MM.1S (cell line): Measurements from ENCODE around the gene MGA.

Experiments
- DNase-seq: peaks from one replicate; pipeline ENCODE4 v3.0.0-alpha.2; 2015
- H2AFZ ChIP-seq: fragments of 300-600 bp; sonication (generic); 2 replicates; pipeline ENCODE4 v1.6.0; 2016; ENCODE audit warnings: antibody characterized with exemption, low read length
- H3F3A ChIP-seq: fragments of 300-600 bp; sonication (generic); 2 replicates; pipeline ENCODE4 v1.6.1; 2016; ENCODE audit warnings: mild to moderate bottlenecking, antibody characterized with exemption, low read length, moderate library complexity, mixed read lengths; ENCODE audit not compliant: insufficient read depth
- H3K27ac ChIP-seq: fragments of 300-600 bp; sonication (generic); 2 replicates; pipeline ENCODE4 v1.5.1; 2016; ENCODE audit warnings: mild to moderate bottlenecking, low read length
- H3K27me3 ChIP-seq: fragments of 300-600 bp; sonication (generic); replicated peaks from 2 replicates; pipeline ENCODE4 v1.6.0; 2016; ENCODE audit warnings: low read length; ENCODE audit not compliant: insufficient read depth
- H3K36me3 ChIP-seq: fragments of 300-600 bp; sonication (generic); replicated peaks from 2 replicates; pipeline ENCODE4 v1.6.1; 2016; ENCODE audit warnings: mild to moderate bottlenecking, low read length, mixed read lengths; ENCODE audit not compliant: insufficient read depth
- H3K4me1 ChIP-seq: fragments of 300-600 bp; sonication (generic); 2 replicates; pipeline ENCODE4 v1.6.1; 2016; ENCODE audit warnings: low read length, mixed read lengths
- H3K4me2 ChIP-seq: fragments of 300-600 bp; sonication (generic); 2 replicates; pipeline ENCODE4 v1.6.0; 2016; ENCODE audit warnings: low read depth, low read length
- H3K4me3 ChIP-seq: fragments of 300-600 bp; sonication (generic); 2 replicates; pipeline ENCODE4 v1.5.1; 2016; ENCODE audit warnings: low read length, mixed read lengths
- H3K79me2 ChIP-seq: fragments of 300-600 bp; sonication (generic); 2 replicates; pipeline ENCODE4 v1.6.1; 2016; ENCODE audit warnings: mixed run types, low read length, mixed read lengths
- H3K9ac ChIP-seq: fragments of 300-600 bp; sonication (generic); 2 replicates; pipeline ENCODE4 v1.6.1; 2016; ENCODE audit warnings: low read length, mixed read lengths
- H3K9me2 ChIP-seq: fragments of 300-600 bp; sonication (generic); replicated peaks from 2 replicates; pipeline ENCODE4 v1.6.1; 2016; ENCODE audit warnings: mild to moderate bottlenecking, low read length, mixed read lengths; ENCODE audit not compliant: insufficient read depth
- H3K9me3 ChIP-seq: fragments of 300-600 bp; sonication (generic); replicated peaks from 2 replicates; pipeline ENCODE4 v1.6.1; 2016; ENCODE audit warnings: mild to moderate bottlenecking, low read length, mixed read lengths; ENCODE audit not compliant: insufficient read depth
- H4K20me1 ChIP-seq: fragments of 300-600 bp; sonication (generic); 2 replicates; pipeline ENCODE4 v1.6.1; 2016; ENCODE audit warnings: mild to moderate bottlenecking, low read length, moderate library complexity, mixed read lengths; ENCODE audit not compliant: insufficient read depth
- CTCF ChIP-seq: fragments of 300-600 bp; sonication (generic); IDR thresholded peaks from 2 replicates; pipeline ENCODE4 v1.5.1; 2016; ENCODE audit warnings: antibody characterized with exemption, low read length, mixed read lengths
- EZH2 ChIP-seq: fragments of 300-600 bp; sonication (generic); optimal IDR thresholded peaks from 2 replicates; pipeline ENCODE3; 2017; ENCODE audit warnings: low read depth, mild to moderate bottlenecking, antibody characterized with exemption, low read length, mixed read lengths
- EZH2phosphoT487 ChIP-seq: fragments of 300-600 bp; sonication (generic); IDR thresholded peaks from 2 replicates; pipeline ENCODE4 v1.6.1; 2018; ENCODE audit warnings: antibody characterized with exemption, low read length

The MGA gene

GRCh38 chr15:41782371-41783282, 122.4 kb downstream of the MGA start:
- H3K27ac ChIP-seq = no peak overlapping the region

GRCh38 chr15:41783296-41783695, 123.1 kb downstream of the MGA start:
- Histone ChIP-seq H3K27ac (no peak overlapping the region), H3F3A (peaks cover 14% of the 10 kb centered on the region), H4K20me1 (no peaks in the 10 kb centered on the region), H3K9me3 (no peaks in the 10 kb centered on the region), H3K4me1 (peaks cover 15% of the 10 kb centered on the region), H3K36me3 (no peaks in the 10 kb centered on the region), H3K4me3 (no peak overlapping the region), H3K27me3 (no peaks in the 10 kb centered on the region), H3K4me2 (no peak overlapping the region), H3K9ac (no peak overlapping the region), H2AFZ (no peak overlapping the region), H3K79me2 (no peaks in the 10 kb centered on the region), H3K9me2 (no peaks in the 10 kb centered on the region)
- DNase-seq = no peak
- TF ChIP-seq CTCF (no peak), EZH2phosphoT487 (no peak), EZH2 (no peak)

More at GRCh38 chr15:41782371-41783282, 122.4 kb downstream of the MGA start:
- H3K27me3 ChIP-seq = no peaks in the 10 kb centered on the region
- H3K79me2 ChIP-seq = no peaks in the 10 kb centered on the region
- TF ChIP-seq CTCF (no peak), EZH2phosphoT487 (no peak), EZH2 (no peak)
- H4K20me1 ChIP-seq = no peaks in the 10 kb centered on the region
- no peak for DNase-seq
- H3K9me2 ChIP-seq = no peaks in the 10 kb centered on the region
- no peak overlapping the region for H3K4me2 ChIP-seq
- no peak overlapping the region for H3K4me3 ChIP-seq
- peaks cover 15% of the 10 kb centered on the region for H3K4me1 ChIP-seq
- H3K9me3 ChIP-seq = no peaks in the 10 kb centered on the region
- H3K36me3 ChIP-seq = no peaks in the 10 kb centered on the region
- peaks cover 14% of the 10 kb centered on the region for H3F3A ChIP-seq
- H2AFZ ChIP-seq = no peak overlapping the region
- no peak overlapping the region for H3K9ac ChIP-seq

GRCh38 chr15:41788262-41788661, 128.1 kb downstream of the MGA start:
- no peak for TF ChIP-seq CTCF
- Histone ChIP-seq H3K79me2 (no peaks in the 10 kb centered on the region), H3K4me1 (no peaks in the 10 kb centered on the region)

More at GRCh38 chr15:41788262-41788661, 128.1 kb downstream of the MGA start:
- no peaks in the 10 kb centered on the region for H4K20me1 ChIP-seq
- H2AFZ ChIP-seq = no peak overlapping the region
- no peak overlapping the region for H3K9ac ChIP-seq
- H3K27ac ChIP-seq = no peak overlapping the region
- no peaks in the 10 kb centered on the region for H3K9me3 ChIP-seq
- H3K9me2 ChIP-seq = no peaks in the 10 kb centered on the region
- H3K4me3 ChIP-seq = no peak overlapping the region
- no peak for DNase-seq
- H3F3A ChIP-seq = no peaks in the 10 kb centered on the region
- H3K4me2 ChIP-seq = no peak overlapping the region
- H3K27me3 ChIP-seq = no peaks in the 10 kb centered on the region
- H3K36me3 ChIP-seq = no peaks in the 10 kb centered on the region
